GM18498 (cell line): ENCODE results near the gene NIPAL3.
"Not testable (repeated sequence)": the region's sequence is repeated elsewhere in the genome, so short reads cannot be mapped to it uniquely, and the experiment has no call there.

Experiments used
- ATAC-seq: cut with Tn5 transposase; IDR thresholded peaks from one replicate; pipeline ENCODE4 v1.9.1; 2021; ENCODE audit warnings: mild to moderate bottlenecking, moderate library complexity; ENCODE audit not compliant: unreplicated experiment

Gene NIPAL3

DNA sequence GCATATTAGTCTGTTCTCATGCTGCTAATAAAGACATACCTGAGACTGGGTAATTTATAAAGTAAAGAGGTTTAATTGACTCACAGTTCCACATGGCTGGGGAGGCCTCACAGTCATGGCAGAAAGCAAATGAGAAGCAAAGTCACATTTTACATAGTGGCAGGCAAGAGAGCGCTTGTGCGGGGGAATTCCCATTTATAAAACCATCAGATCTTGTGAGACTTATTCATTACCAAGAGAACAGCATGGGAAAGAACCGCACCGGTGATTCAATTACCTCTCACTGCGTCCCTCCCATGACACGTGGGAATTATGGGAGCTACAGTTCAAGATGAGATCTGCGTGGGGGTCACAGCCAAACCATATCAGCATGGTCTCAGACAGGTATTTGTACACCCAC is 72.6 kb downstream of the NIPAL3 start:
- not testable (repeated sequence) for ATAC-seq

DNA sequence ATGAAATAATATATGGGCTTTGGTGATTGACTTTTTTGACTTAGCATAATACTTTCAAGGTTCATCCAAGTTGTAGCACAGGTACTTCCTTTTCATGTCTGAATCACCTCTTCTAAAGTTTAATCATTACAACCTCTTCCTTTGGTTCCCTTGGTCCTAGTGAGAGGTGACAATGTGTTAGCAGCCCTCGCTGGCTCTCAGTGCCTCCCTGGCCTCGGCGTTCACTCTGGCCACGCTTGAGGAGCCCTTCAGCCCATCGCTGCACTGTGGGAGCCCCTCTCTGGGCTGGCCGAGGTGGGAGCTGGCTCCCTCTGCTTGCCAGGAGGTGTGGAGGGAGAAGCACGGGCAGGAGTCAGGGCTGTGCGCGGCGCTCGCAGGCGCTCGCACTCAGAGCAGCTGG is 74.1 kb downstream of the NIPAL3 start:
- ATAC-seq = no peak

DNA sequence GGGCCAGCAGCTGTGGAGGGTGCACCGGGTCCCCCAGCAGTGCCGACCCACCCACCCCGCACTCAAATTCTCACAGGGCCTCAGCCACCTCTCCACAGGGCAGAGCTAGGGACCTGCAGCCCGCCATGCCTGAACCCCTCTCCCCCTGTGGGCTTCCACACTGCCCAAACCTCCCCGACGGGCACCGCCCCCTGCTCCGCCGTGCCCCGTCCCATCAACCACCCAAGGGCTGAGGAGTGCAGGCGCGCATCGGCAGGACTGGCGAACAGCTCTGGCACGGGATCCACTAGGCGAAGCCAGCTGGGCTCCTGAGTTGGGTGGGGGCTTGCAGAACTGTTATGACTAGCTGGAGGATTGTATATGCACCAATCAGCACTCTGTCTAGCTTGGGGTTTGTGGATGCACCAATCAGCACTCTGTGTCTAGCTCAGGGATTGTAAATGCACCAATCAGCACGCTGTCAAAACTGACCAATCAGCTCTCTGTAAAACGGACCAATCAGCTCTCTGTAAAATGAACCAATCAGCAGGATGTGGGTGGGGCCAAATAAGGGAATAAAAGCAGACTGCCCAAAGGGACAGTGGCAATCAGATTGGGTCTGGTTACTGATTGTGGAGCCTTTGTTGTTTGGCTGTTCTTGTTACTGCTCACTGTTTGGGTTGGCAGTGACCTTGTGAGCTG is 74.6 kb downstream of the NIPAL3 start:
- ATAC-seq = no peak

DNA sequence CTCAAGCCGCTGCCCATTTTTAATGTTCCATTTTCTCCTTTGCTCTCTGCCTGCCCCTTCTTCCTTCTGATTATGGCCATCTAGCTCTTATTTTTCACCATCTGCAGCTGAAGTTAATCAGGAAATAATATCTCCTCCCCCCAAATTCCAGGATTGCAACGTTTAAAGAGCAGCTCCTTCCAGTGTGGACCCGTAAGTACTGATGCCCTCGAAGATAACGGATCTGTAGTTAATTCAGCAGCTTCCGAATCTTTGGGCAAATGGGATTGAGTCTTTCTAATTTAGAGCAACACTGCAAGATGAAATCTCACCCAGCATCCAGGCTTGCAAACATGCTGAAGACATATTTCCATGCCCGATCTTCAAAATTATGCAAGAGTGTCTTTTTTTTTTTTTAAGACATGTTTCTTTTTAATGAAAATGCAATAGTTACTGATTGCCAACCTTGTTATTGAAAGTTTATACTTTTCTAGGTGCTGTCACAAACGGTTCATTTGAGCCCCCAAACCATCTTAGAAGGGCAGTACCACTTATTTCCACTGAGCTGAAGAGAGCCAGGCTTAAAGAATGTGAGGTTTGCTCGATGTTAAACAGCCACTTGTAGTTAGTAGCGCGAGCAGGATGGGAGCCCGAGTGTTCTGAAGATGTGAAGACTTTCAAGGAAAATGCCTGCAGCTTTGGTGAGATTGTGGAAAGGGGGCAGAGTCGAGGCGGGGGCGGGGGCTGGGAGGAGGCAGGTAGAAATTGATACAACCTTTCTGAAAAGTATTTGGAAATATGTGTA is 76.2 kb downstream of the NIPAL3 start:
- no peak for ATAC-seq

DNA sequence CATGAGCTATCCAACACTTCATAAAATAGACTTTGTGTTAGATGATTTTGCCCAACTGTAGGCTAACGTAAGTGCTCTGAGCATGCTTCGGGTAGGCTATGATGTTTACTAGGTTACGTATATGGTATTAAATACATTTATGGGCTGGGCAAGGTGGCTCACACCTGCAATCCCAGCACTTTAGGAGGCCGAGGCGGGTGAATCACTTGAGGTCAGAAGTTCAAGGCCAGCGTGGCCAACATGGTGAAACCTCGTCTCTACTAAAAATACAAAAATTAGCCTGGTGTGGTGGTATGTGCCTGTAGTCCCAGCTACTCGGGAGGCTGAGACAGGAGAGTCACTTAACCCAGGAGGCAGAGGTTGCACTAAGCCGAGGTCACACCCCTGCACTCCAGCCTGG is 77.3 kb downstream of the NIPAL3 start:
- not testable (repeated sequence) for ATAC-seq

DNA sequence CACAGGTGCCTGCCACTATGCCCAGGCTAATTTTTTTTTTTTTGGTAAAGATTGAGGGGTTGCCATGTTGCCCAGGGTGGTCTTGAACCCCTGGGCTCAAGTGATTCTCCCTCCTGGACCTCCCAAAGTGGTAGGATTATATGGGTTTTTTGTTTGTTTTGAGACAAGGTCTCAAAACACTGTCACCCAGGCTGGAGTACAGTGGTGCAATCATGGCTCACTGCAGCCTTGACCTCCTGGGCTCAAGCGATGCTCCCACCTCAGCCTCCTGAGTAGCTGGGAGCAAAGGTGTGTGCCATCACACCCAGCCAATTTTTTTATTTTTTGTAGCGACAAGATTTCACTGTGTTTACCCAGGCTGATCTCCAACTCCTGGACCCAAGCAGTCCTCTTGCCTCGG is 78.2 kb downstream of the NIPAL3 start:
- ATAC-seq = no peak

DNA sequence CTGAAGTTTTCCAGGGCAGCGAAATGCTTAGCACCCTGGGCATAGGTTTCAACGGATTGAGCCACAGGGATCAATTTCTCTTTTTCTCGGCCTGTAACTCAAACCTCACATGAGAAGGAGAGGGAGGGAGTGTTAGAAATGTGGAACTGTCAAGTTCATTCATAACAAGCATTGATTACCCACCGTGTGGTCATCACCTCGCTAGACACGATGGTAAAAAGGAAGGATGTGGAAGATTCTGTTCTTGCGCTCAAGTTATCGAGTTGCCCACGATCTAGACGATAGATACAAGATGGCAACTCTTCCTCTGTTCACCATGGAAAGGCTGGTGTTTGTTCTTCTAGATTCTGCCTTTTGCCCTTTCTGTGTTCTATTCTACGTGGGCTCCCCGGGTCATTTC is 83.0 kb downstream of the NIPAL3 start:
- no peak for ATAC-seq

DNA sequence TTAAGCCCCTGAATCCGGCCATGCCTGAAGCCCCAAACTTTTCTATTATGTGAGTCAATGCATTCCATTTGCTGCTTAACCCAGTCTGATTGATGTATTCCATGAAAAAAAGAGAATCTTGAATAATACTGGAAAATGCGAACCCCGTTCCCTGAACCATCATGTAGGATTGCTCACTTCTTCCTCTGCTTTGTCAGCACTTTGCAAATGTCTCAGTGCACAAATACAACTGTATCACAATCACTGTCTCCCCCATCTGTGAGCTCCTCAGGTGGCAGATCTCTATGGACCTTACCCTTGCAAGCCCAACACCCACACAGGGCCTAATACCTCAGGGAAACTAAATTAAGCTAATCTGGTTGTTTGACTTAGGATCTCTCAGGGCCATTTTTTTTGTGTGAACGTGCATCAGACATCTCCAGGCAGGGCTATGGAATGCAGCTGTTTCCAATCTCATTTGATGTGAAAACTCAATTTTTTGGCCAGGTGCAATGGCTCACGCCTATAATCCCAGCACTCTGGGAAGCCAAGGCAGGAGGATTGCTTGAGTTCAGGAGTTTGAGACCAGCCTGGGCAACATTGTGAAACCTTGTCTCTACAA is 84.9 kb downstream of the NIPAL3 start:
- ATAC-seq = no peak

DNA sequence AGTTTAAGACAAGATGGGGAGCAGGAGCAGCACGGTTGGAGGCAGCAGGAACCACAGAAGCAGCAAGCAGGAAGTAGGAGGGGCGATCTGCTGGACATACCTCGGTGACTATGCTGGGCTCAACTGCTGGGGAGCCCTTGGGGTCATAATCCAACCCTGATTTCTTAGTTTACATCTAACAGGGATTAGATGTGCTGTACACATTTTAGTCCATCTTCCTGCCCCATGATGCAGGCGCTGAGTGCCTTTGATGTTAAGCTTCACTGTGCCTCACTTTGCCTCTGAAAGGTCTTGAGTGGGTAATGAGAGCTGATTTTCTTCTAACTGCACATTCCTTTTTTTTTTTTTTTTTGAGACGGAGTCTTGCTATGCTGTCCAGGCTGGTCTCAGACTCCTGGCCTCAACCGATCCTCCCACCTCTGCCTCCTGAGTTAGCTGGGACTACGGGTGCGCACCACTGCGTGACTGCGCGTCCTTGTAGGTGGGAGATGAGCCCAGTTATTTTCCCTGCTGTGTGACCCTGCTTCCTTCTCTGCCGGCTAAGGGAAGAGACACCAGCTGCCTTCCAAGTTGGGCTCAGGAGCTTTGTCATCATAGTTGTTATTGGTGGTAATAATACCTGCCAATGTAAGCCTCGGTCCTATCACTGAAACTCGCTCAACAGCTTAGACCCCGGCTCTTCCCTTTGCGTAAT is 85.9 kb downstream of the NIPAL3 start:
- ATAC-seq = no peak

DNA sequence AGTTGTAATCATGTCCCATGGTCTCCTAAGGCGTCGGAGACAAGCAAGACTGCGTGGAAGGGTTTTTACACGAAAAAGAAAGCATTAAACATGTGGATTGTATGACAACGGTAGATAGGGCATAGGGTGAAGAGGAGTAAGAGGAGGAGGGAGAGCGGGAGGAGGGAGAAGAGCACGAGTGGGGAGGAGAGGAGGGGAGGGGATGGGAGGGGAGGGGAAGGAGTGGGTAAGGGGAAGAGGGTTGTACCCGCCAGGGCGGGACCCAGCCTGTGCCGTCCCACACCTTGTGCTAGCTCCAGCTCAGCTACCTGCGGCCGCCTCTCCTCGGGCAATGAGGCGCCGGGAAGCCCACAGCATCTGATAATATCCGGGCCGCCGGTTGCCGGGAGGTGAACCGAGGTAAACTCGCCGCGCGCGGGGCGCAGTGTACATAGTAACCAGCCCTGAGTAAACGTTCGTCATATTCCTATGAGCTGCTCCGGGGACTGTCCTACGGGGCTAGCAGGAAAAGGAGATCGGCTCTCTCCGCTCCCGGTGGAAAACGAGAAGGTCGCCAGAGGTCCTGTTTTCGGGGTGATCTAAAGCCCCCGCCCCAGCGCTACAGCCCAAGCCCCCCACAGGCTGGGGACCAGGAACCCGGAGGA is 86.6 kb downstream of the NIPAL3 start:
- ATAC-seq = peak; percentile 30

DNA sequence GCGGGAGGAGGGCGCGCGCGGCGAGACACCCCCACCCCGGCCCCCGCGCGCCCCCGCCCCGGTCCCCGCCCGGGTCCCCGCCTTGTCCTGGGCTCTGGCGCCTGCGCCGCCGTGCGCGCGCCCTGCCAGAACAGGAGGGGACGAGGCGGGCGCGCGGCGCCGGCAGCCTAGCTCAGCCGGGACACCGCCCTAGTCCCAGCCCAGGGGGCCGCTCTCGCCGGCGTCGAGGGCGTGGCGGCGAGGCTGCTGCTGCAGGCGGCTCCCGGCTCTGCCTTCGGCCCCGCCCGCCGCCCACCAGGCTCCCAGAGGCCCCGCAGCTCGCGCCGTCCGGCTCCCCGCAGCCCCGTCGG is 87.1 kb downstream of the NIPAL3 start, which contains the start of gene RCAN3:
TSS of gene RCAN3 (plus strand) at position 128 of the 350 bp plus-strand sequence. CDS start 11,537 bp downstream, outside the sequence.
- ATAC-seq = peak; percentile 74

DNA sequence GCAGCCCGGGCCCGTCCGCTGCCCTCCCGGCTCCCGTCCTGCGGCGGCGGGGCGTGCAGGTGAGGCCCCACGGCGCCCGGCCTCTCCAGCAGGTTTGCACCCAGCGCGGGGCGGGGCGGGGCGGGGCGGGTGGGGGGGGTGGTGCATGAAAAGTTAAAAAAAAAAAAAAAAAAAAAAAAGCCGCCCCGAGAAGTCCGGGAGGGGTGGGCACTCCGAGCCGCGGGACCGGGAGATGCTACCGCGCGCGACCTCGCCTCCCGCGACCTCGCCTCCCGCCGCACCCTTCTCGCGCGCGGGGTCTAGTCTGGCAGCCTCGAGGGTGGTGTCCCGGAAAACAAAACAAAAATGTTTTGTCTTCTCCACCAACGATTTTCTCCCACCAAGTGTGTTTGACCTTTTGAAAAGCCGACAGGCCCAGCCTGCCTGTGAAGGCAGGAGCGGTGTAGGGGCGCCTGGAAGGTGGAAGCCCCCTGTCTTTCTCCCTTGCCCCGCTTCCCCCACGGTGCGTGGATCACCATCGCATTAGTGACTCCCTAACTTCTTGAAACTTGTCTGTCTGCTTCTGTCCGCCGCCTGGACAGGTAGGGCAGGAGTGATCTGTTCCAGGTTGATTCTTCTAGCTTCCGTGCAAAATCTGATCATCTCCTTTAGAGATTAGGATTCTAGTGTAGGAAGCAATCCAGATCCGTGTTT is 87.6 kb downstream of the NIPAL3 start:
- no peak for ATAC-seq

DNA sequence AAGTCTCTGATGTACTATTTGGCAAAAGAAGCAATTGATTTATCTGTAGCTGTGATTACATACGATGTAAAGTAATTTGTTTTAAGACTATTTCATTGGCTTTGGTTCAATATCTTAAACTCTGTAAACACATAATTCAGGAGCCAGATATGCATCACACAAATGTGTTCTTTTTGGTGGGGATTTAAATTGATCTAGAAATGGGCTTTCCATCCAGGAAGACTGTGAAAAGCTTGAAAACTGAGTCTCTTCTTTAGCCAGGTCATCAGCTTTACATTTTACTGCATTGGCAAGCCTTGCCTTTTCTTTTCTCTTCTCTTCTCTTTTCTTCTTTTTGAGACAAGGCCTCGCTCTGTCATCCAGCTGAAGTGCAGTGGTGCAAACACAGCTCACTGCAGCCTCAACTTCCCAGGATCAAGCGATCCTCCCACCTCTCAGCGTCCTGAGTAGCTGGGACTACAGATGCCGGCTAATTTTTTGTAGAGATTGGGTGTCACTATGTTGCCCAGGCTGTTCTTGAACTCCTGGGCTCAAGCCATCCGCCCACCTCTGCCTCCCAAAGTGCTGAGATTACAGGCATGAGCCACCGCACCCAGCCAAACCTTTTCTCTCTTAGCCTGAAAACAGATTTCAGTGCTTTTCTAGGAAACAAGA is 88.4 kb downstream of the NIPAL3 start:
- ATAC-seq = no peak

DNA sequence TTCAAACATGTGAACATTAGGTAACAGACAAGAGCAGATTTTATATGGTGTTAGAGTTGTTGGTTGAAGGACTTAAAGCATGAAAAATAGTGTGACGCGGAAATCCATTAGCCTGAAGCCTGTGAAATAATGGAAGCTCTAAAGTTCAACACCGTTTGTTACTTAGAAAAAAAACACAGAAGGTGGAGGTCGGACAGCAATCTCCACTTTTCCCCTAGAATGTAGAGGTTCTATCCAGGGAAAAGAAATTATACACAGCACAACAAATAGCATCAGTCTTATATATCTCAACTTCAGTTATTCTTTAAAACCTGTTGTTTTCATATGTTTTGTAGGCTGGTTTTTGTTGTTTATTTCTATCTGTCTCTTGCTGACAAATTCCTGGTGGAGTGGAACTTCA is 89.0 kb downstream of the NIPAL3 start:
- ATAC-seq = no peak

DNA sequence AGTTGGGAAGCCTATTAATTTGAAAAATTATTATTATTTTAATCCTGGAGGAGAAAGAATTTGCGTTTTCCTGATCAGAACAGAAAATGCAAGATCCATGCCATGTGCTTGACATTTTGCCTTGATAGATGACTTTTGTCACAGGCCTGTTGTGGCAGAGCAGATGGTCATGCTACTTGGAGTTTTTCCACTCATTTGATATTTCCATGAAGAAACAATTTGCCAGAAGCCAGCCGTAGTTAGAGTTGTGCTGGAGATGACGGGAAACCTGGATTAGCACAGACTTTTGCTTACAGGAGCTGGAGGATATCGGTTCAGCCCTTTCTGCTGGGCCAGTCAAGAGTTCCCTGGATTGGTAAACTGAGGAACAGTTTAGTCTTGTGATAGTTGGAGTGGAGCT is 90.2 kb downstream of the NIPAL3 start:
- ATAC-seq = no peak

DNA sequence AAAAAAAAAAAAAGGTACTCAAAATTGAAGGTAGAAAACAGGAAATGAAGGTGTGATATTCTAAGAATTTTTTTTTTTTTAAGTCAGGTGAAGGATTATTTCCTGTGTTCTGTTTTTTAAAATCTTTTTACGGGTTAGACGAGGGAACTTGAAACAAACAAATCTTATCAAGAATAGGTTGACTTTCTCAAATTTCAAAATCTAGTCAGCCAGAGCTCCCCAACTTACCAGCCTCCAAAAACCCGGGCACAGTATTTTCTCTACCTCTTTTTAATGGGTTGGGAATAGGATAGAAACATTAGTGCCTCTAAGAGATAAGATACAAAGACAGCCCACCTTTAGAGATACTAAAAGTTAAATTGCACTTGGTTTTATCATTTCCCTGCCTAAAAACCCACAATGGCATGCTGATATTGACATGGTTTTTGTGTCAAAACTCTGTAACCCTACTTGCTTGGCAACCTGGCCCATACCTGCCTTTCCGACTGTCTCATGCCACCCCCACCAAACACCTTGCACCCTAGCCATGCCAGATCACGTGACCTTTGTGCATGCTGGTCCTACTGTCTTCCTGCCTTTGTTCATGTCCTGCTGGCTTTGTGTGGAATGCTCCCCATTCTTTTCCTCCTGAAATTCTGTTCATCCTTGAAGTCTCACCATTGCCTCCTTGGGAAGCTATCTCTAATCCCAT is 91.2 kb downstream of the NIPAL3 start:
- no peak for ATAC-seq

DNA sequence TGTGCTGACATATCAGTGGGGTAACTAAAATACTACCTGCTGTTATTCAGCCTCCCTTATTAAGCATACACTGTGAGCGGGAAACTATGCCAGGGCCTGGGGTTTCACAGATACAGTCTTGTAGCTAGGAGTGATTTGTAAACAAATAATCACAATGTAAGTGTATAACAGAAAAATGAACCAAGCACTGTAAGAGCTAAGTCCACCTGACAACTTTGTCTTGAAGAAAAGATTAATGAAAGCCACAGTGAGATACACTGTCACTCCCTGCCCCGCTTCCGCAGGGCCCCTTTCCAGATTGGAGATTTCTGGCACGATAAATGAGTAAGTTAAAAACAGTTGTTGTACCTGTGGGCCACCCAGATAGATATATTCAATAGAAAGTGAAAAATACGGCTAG is 91.8 kb downstream of the NIPAL3 start:
- no peak for ATAC-seq

DNA sequence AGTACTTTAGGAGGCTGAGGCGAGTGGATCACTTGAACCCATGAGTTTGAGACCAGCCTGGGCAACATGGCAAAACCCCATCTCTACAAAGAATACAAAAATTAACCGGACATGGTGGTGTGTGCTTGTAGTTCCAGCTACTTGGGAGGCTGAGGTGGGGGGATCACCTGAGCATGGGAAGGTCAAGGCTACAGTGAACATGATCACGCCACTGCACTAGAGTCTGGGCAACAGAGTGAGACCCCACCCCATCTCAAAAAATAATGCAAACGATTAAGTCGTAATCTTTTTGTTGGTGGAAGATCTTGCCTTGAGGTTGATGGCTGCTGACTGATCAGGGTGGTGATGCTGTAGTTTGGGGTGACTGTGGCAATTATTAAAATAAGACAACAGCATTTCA is 93.3 kb downstream of the NIPAL3 start:
- ATAC-seq = no peak

DNA sequence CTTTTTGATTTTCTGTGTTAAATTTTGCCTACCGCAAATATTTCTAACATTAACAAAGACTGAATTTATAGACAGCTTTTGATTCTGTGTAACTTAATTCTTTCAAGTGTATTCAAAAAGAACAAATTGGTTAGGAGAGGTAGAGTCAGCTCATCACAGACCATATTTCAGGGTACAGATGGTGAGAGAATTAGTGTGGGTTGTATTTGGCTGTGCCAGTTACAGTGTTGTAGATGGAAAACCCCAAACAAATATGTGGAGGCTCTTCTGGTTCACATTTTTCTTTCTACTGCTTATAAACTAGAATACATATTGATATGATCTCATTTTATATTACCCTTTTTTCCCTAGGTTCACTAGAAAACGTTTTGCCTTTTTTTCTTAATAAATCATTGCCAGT is 98.1 kb downstream of the NIPAL3 start:
- no peak for ATAC-seq
